ENCODE measurements around the gene RBFOX2. TPM values are rescaled to one million over a fixed set of nuclear protein-coding genes. Genes with fewer than 3 reads are reported as not detected.
"Not testable (repeated sequence)": the region's sequence is repeated elsewhere in the genome, so short reads cannot be mapped to it uniquely, and the experiment has no call there.

The RBFOX2 gene
- 278 TPM for total RNA-seq
- 86.5 TPM for polyA plus RNA-seq

DNA sequence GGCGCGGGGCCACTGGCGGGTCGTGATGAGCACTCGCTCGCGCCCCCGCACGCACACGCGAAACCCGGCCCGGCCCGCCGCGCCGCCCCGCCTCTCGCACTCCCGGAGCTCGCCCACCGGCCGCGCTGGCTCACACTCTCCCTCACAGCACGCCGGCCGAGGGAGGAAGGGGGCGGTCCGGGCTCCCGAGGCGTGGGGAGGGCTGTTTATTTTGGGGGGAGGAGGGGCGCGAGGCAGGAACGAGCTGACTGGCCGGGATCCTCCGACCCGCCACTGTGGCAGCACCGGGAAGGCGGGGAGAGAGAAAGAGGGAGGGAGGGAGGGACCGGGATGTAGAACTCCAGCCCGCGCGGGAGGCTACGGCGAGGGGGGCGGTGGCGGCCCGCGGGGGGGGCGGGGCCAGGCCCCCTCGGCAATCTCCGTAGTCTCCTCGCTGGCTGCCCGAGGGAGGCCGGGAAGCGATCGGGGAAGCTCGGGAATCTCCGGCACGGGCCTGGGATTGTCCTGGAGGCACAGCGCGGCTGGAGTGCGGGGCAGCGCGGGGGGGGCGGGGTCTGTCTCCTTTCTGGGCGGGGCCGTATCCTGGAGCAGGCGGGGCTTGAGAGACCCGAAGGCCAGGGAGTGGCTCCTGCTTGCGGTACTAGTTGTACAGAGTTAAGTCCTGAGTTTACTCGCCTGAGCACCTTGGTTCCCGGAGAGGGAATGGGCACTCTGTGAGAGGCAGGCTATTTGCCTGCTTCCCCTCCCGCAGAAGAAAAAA lies at the start of gene RBFOX2:
RBFOX2 (minus strand) TSS at position 179 of the 760 bp plus-strand sequence. CDS start 399 bp downstream, outside the sequence.
- under 1% methylated on average over 72 of the region's 74 CpGs for WGBS
- peak within 1 kb of the TSS; percentile 93 for H3K27ac ChIP-seq (ENCODE audit: low read depth)
- peaks cover 2% of the 10 kb centered on the region for H3K4me1 ChIP-seq (ENCODE audit: insufficient read depth)
- DNase-seq (ENCODE audit: extremely low spot score) = peak; percentile 91
- peak within 1 kb of the TSS; percentile 77 for H3K4me3 ChIP-seq (ENCODE audit: low read depth, low read length)
- H3K36me3 ChIP-seq (ENCODE audit: insufficient read depth) = no peaks in the 10 kb centered on the region

GRCh38 chr22:36077271-36077670 lies 48.6 kb upstream of the RBFOX2 start:
- Histone ChIP-seq H3K4me3 (ENCODE audit: low read depth, low read length) (no peak overlapping the region), H3K27ac (ENCODE audit: low read depth) (no peak overlapping the region), H3K36me3 (ENCODE audit: insufficient read depth) (no peaks in the 10 kb centered on the region), H3K4me1 (ENCODE audit: insufficient read depth) (no peaks in the 10 kb centered on the region)
- DNase-seq (ENCODE audit: extremely low spot score) = no peak
- 39% methylated on average over 6 of the region's 6 CpGs for WGBS

DNA sequence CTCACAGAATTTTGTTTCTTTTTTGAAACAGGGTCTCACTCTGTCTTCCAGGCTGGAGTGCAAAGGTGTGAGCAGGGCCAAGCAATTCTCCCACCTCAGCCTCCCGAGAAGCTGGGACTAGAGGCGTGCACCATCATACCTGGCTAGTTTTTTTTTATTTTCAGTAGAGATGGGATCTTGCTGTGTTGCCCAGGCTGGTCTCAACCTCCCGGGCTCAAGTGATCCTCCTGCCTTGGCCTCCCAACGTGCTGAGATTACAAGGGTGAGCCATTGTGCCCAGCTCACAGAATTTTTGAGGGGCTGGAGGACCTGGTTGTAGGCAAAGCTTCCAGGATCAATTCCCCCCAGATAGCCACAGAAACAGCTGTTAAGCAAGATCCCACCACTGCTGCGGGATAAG lies 47.1 kb upstream of the RBFOX2 start:
- Histone ChIP-seq H3K36me3 (ENCODE audit: insufficient read depth) (no peaks in the 10 kb centered on the region), H3K4me1 (ENCODE audit: insufficient read depth) (no peaks in the 10 kb centered on the region), H3K4me3 (ENCODE audit: low read depth, low read length) (no peak overlapping the region), H3K27ac (ENCODE audit: low read depth) (no peak overlapping the region)
- 96% methylated on average over 5 of the region's 5 CpGs for WGBS
- no peak for DNase-seq (ENCODE audit: extremely low spot score)

GRCh38 chr22:36075230-36075629 lies 46.6 kb upstream of the RBFOX2 start:
- Histone ChIP-seq H3K4me1 (ENCODE audit: insufficient read depth) (no peaks in the 10 kb centered on the region), H3K4me3 (ENCODE audit: low read depth, low read length) (no peak overlapping the region), H3K27ac (ENCODE audit: low read depth) (no peak overlapping the region), H3K36me3 (ENCODE audit: insufficient read depth) (no peaks in the 10 kb centered on the region)
- DNase-seq (ENCODE audit: extremely low spot score) = no peak
- WGBS = 92% methylated on average over 5 of the region's 5 CpGs

DNA sequence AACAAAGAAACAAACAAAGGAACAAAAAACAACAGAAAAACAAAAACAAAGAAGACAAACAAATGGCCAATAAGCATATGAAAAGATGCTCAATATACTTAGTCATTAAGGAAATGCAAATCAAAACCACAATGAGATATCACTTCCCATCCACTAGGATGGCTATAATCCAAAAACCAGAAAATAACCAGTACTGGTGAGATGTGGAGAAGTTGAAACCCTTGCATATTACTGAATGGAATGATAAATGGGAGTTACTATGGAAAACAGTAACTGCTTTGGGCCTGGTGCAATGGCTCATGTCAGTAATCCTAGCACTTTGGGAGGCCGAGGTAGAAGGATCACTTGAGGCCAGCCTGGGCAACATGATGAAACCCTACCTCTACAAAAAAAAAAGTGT lies 44.9 kb upstream of the RBFOX2 start:
- no peaks in the 10 kb centered on the region for H3K4me1 ChIP-seq (ENCODE audit: insufficient read depth)
- no peak overlapping the region for H3K27ac ChIP-seq (ENCODE audit: low read depth)
- no peak for DNase-seq (ENCODE audit: extremely low spot score)
- no peak overlapping the region for H3K4me3 ChIP-seq (ENCODE audit: low read depth, low read length)
- H3K36me3 ChIP-seq (ENCODE audit: insufficient read depth) = no peaks in the 10 kb centered on the region
- 86% methylated on average over 1 of the region's 1 CpG for WGBS

GRCh38 chr22:36070645-36071044 lies 42.0 kb upstream of the RBFOX2 start:
- WGBS = 96% methylated on average over 2 of the region's 2 CpGs
- not testable (repeated sequence) for H3K4me3 ChIP-seq (ENCODE audit: low read depth, low read length); DNase-seq (ENCODE audit: extremely low spot score); H3K4me1 ChIP-seq (ENCODE audit: insufficient read depth); H3K27ac ChIP-seq (ENCODE audit: low read depth); H3K36me3 ChIP-seq (ENCODE audit: insufficient read depth)

GRCh38 chr22:36069368-36069767 lies 40.7 kb upstream of the RBFOX2 start:
- no peak for DNase-seq (ENCODE audit: extremely low spot score)
- WGBS = 91% methylated on average over 10 of the region's 10 CpGs
- H3K27ac ChIP-seq (ENCODE audit: low read depth) = no peak overlapping the region
- no peak overlapping the region for H3K4me3 ChIP-seq (ENCODE audit: low read depth, low read length)
- H3K36me3 ChIP-seq (ENCODE audit: insufficient read depth) = no peaks in the 10 kb centered on the region
- H3K4me1 ChIP-seq (ENCODE audit: insufficient read depth) = no peaks in the 10 kb centered on the region

DNA sequence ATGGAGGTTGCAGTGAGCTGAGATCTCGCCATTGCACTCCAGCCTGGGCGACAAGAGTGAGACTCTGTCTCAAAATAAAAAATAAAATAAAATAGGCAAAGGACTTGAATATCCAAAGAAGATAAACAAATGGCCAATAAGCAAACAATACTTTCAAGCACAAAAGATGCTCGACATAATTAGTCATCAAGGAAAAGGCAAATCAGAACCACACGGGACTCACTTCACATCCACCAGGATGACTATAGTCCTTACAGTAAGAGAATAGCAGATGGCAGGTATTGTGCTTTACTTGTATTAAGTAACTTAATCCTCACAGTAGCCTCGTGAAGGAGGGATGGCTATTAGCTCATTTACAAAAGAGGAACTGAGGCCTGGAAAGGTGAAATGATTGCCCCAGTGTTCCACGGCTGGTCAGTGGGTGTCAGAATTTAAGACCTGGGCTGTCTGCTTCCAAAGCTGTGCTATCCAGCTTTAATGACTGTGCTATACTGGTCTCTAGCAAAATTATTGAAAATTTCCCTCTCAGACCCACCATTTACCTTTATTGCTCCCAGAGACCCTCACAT lies 40.2 kb upstream of the RBFOX2 start:
- Histone ChIP-seq H3K4me3 (ENCODE audit: low read depth, low read length) (no peak overlapping the region), H3K4me1 (ENCODE audit: insufficient read depth) (no peaks in the 10 kb centered on the region), H3K27ac (ENCODE audit: low read depth) (no peak overlapping the region), H3K36me3 (ENCODE audit: insufficient read depth) (no peaks in the 10 kb centered on the region)
- no peak for DNase-seq (ENCODE audit: extremely low spot score)
- 80% methylated on average over 6 of the region's 6 CpGs for WGBS

GRCh38 chr22:36067235-36067558 lies 38.6 kb upstream of the RBFOX2 start:
- Histone ChIP-seq H3K27ac (ENCODE audit: low read depth) (no peak overlapping the region), H3K4me3 (ENCODE audit: low read depth, low read length) (no peak overlapping the region), H3K4me1 (ENCODE audit: insufficient read depth) (no peaks in the 10 kb centered on the region), H3K36me3 (ENCODE audit: insufficient read depth) (no peaks in the 10 kb centered on the region)
- DNase-seq (ENCODE audit: extremely low spot score) = no peak

GRCh38 chr22:36065775-36066544 lies 37.3 kb upstream of the RBFOX2 start:
- DNase-seq (ENCODE audit: extremely low spot score) = peak; percentile 64
- Histone ChIP-seq H3K4me1 (ENCODE audit: insufficient read depth) (no peaks in the 10 kb centered on the region), H3K4me3 (ENCODE audit: low read depth, low read length) (peak overlapping the region; percentile 19), H3K36me3 (ENCODE audit: insufficient read depth) (no peaks in the 10 kb centered on the region), H3K27ac (ENCODE audit: low read depth) (peak overlapping the region; percentile 72)
- 1% methylated on average over 54 of the region's 54 CpGs for WGBS

- Histone ChIP-seq H3K4me1 (ENCODE audit: insufficient read depth) (no peaks in the 10 kb centered on the region), H3K27ac (ENCODE audit: low read depth) (peak overlapping the region; percentile 72), H3K4me3 (ENCODE audit: low read depth, low read length) (peak overlapping the region; percentile 19), H3K36me3 (ENCODE audit: insufficient read depth) (no peaks in the 10 kb centered on the region)
- 7% methylated on average over 5 of the region's 5 CpGs for WGBS
- no peak for DNase-seq (ENCODE audit: extremely low spot score)
Observed at GRCh38 chr22:36065462-36065774, 36.8 kb upstream of the RBFOX2 start.

DNA sequence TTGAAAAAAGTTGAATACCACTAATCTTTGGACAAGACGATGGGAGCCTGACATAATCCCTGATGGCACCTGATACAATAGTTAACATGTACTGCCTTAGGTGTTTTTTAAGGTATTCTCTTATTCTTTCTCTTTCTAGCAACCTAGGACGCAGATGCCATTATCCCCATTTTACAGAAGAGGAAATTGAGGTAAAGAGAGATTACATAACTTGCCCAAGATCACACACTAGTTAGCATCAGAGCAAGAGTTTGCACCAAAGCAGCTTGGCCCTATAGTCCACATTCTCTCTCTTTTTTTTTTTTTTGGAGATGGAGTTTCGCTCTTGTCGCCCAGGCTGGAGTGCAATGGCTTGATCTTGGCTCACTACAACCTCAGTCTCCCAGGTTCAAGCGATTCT lies 35.7 kb upstream of the RBFOX2 start:
- WGBS = 98% methylated on average over 5 of the region's 5 CpGs
- no peak overlapping the region for H3K27ac ChIP-seq (ENCODE audit: low read depth)
- no peaks in the 10 kb centered on the region for H3K36me3 ChIP-seq (ENCODE audit: insufficient read depth)
- H3K4me3 ChIP-seq (ENCODE audit: low read depth, low read length) = no peak overlapping the region
- no peak for DNase-seq (ENCODE audit: extremely low spot score)
- no peaks in the 10 kb centered on the region for H3K4me1 ChIP-seq (ENCODE audit: insufficient read depth)

DNA sequence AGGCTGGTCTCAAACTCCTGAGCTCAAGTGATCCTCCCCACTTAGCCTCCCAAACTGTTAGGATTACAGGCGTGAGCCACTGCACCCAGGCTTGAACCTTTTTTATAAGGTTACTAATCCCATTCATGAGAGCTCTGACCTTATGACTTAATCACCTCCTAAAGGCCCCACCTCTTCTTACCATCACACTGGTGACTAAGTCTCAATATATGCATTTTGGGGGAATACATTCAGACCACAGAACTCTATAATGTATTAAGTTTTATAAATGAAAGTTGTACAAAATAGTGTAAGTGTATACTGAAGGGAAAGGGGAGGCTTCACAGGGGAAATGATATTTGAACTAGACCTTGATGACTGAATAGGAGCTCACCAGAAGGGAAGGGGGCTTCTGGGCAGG lies 28.4 kb upstream of the RBFOX2 start:
- no peaks in the 10 kb centered on the region for H3K4me1 ChIP-seq (ENCODE audit: insufficient read depth)
- DNase-seq (ENCODE audit: extremely low spot score) = no peak
- WGBS = 92% methylated on average over 1 of the region's 1 CpG

More for the DNA sequence above, 28.4 kb upstream of the RBFOX2 start:
- H3K36me3 ChIP-seq (ENCODE audit: insufficient read depth) = no peaks in the 10 kb centered on the region
- H3K27ac ChIP-seq (ENCODE audit: low read depth) = no peak overlapping the region
- H3K4me3 ChIP-seq (ENCODE audit: low read depth, low read length) = no peak overlapping the region
